PC-9 (cell line): Measurements from ENCODE around the gene HMGXB4. TPM values are rescaled to one million over a fixed set of nuclear protein-coding genes. Genes with fewer than 3 reads are reported as not detected.

ENCODE experiments used
- BruUV-seq: library from RNA; stranded (reverse); fragments of 400-500 nt; replicated peaks from 2 replicates; lab custom pipeline; 2021; lab: Mats Ljungman, UMichigan
- CTCF ChIA-PET: fragments of 300-600 bp; sonication (Branson Sonifier 250); formaldehyde crosslinking; loops from one replicate; lab custom pipeline; 2022; ENCODE audit warnings: antibody characterized with exemption; lab: Charles Lee
- POLR2A ChIA-PET: fragments of 300-600 bp; sonication (Branson Sonifier 250); formaldehyde crosslinking; loops from one replicate; lab custom pipeline; 2022; ENCODE audit warnings: antibody characterized with exemption; ENCODE audit not compliant: unreplicated experiment; lab: Charles Lee
- DNase-seq, 2 experiments: peaks; one replicate each; pipeline versions ENCODE4 v3.0.0 to v3.0.0-alpha.2; 2015 to 2022; ENCODE audit warnings: mixed read lengths in 1 of 2
- H2AFZ ChIP-seq: fragments of 200-600 bp; sonication (generic); 2 replicates; pipeline ENCODE4 v1.8.1; 2017; ENCODE audit warnings: antibody characterized with exemption
- H3F3A ChIP-seq: fragments of 200-600 bp; sonication (generic); 2 replicates; pipeline ENCODE4 v1.8.1; 2017; ENCODE audit warnings: antibody characterized with exemption, mild to moderate bottlenecking, low read depth; ENCODE audit not compliant: insufficient read depth
- H3K27ac ChIP-seq: fragments of 200-600 bp; sonication (generic); 2 replicates; pipeline ENCODE4 v1.6.1; 2016; ENCODE audit warnings: mixed run types
- H3K27me3 ChIP-seq: fragments of 200-600 bp; sonication (generic); 2 replicates; pipeline ENCODE4 v1.6.1; 2016; ENCODE audit warnings: low read depth, mixed run types; ENCODE audit not compliant: insufficient read depth
- H3K36me3 ChIP-seq: fragments of 200-600 bp; sonication (generic); 2 replicates; pipeline ENCODE4 v1.6.1; 2016; ENCODE audit warnings: low read depth, mixed run types
- H3K4me1 ChIP-seq: fragments of 200-600 bp; sonication (generic); replicated peaks from 2 replicates; pipeline ENCODE4 v1.6.1; 2016; ENCODE audit warnings: mixed run types; ENCODE audit not compliant: insufficient read depth
- H3K4me2 ChIP-seq: fragments of 200-600 bp; sonication (generic); 2 replicates; pipeline ENCODE4 v1.6.1; 2017; ENCODE audit warnings: mixed run types
- H3K4me3 ChIP-seq: fragments of 200-600 bp; sonication (generic); 2 replicates; pipeline ENCODE4 v1.6.1; 2016; ENCODE audit warnings: mixed run types
- H3K79me2 ChIP-seq: fragments of 200-600 bp; sonication (generic); 2 replicates; pipeline ENCODE4 v1.6.1; 2017; ENCODE audit warnings: low read depth, mixed run types
- H3K9me2 ChIP-seq: fragments of 200-600 bp; sonication (generic); 2 replicates; pipeline ENCODE4 v1.8.1; 2017; ENCODE audit warnings: mild to moderate bottlenecking; ENCODE audit not compliant: insufficient read depth
- H3K9me3 ChIP-seq: fragments of 200-600 bp; sonication (generic); 2 replicates; pipeline ENCODE4 v1.8.1; 2016; ENCODE audit warnings: low read depth; ENCODE audit not compliant: insufficient read depth
- H4K20me1 ChIP-seq: fragments of 200-600 bp; sonication (generic); 2 replicates; pipeline ENCODE4 v1.8.1; 2017; ENCODE audit not compliant: insufficient read depth
- EZH2 ChIP-seq: fragments of 200-600 bp; sonication (generic); IDR thresholded peaks from 2 replicates; pipeline ENCODE4 v1.8.0; 2017; ENCODE audit warnings: antibody characterized with exemption, low read depth
- intact Hi-C: fragments of 100-400 bp; cut with micrococcal nuclease; formaldehyde crosslinking; loops from one replicate; pipeline ENCODE4 v1.10.0; 2022; ENCODE audit not compliant: unreplicated experiment
- total RNA-seq: library from RNA; stranded (reverse); gene quantifications from 2 replicates; pipeline ENCODE4 v1.2.3, GENCODE V29; 2021
- TF ChIP-seq, protein P1 (sequence below): fragments of 200-600 bp; sonication (generic); conservative IDR thresholded peaks from 2 replicates; pipeline ENCODE4 v1.6.1; 2017; ENCODE audit warnings: mixed run types, antibody characterized with exemption, mild to moderate bottlenecking, moderate library complexity

HMGXB4 gene
- total RNA-seq, 1 experiment from 2014 or later, result 29.2 TPM

DNA sequence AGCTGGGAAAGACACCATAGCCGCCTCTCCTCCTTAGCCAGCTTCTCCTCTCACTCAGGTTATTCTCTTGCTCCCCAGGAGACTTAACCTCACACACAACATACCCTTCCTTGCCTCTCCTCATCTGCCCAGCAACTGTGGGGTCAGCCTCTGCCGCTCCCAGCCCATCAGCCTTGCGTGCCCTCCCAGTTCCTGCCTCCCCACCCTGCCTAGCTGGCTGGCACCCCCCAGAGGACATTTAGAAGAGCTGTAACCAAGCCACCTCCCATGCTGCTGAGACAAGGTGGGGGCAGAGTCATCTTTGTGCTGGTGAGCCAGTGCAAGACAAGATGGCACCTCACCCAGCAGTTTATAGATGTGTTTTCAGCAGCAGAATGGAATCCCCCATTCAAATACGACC lies 80.6 kb downstream of the HMGXB4 start:
- intact Hi-C loops, result no loop called here
- no peak overlapping the region for H3K27ac ChIP-seq
- H3K9me2 ChIP-seq, result no peaks in the 10 kb centered on the region
- peaks cover 14% of the 10 kb centered on the region for H3K36me3 ChIP-seq
- no peaks in the 10 kb centered on the region; the same call in 1 of the 2 replicates for H4K20me1 ChIP-seq
- TF ChIP-seq, protein P1, sequence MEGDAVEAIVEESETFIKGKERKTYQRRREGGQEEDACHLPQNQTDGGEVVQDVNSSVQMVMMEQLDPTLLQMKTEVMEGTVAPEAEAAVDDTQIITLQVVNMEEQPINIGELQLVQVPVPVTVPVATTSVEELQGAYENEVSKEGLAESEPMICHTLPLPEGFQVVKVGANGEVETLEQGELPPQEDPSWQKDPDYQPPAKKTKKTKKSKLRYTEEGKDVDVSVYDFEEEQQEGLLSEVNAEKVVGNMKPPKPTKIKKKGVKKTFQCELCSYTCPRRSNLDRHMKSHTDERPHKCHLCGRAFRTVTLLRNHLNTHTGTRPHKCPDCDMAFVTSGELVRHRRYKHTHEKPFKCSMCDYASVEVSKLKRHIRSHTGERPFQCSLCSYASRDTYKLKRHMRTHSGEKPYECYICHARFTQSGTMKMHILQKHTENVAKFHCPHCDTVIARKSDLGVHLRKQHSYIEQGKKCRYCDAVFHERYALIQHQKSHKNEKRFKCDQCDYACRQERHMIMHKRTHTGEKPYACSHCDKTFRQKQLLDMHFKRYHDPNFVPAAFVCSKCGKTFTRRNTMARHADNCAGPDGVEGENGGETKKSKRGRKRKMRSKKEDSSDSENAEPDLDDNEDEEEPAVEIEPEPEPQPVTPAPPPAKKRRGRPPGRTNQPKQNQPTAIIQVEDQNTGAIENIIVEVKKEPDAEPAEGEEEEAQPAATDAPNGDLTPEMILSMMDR, result no peak
- TF ChIP-seq EZH2, result no peak
- no peak for DNase-seq
- H3K79me2 ChIP-seq, result no peaks in the 10 kb centered on the region
- no peak overlapping the region for H3K4me2 ChIP-seq
- ChIA-PET CTCF (interaction anchor here (0.6 to 1.2 kb wide), 4 partner anchors 13 to 294 kb away, joined by 3 to 4 read pairs (median 4); partner anchors contain the start of gene TOM1), POLR2A (no interaction called here)
- H3K4me3 ChIP-seq, result no peak overlapping the region
- H2AFZ ChIP-seq, result no peak overlapping the region
- 0 out of 2 replicates have a peak, but pooled peaks cover 4% of the 10 kb centered on the region for H3K4me1 ChIP-seq
- no peaks in the 10 kb centered on the region; the same call in 1 of the 2 replicates for H3K9me3 ChIP-seq
- H3K27me3 ChIP-seq, result no peaks in the 10 kb centered on the region
- BruUV-seq, result no TSS peak
- H3F3A ChIP-seq, result peaks cover 9% of the 10 kb centered on the region; the same call in 1 of the 2 replicates

DNA sequence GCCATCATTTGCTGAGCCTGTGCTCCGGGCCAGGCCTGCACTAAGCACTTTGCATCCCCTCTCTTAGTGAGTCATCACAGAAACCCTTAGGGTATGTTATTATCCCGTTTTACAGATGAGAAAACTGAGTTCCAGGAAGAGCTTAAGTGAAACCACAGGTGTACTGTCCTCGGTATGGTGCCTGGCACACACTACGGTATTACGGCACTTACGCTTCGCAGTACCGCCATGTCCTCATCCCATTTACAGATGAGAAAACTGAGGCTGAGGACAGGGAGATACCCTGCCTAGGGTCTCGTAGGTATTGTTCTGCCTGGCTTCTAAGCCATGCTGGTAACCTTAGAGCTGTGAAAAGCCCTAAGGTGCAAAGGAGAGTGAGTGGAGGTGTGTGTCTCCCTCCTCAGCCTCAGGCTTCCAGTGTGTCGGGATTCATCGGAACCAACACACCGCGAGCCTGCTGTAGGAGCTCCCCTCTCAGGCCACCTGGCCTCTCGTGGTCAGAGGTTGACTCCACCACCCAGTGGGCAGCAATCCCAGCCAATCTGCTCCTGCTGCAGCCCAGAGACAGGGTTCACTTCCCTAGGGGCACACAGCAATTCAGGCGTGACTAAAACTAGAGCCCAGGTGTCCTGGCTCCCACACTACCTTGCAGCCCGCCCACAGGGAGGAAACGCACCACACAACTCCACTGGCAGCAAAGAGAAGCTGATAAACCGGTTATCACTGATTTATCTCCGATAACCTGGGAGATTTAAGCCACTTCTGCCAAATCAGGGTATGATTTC lies 84.0 kb downstream of the HMGXB4 start:
- no peaks in the 10 kb centered on the region for H3K4me1 ChIP-seq
- POLR2A ChIA-PET, result interaction anchor here (0.6 kb wide), 1 partner anchor 89 kb away, joined by 3 read pairs; no protein-coding TSS in a partner anchor
- no peak overlapping the region for H3K4me2 ChIP-seq
- H3K36me3 ChIP-seq, result peaks cover 11% of the 10 kb centered on the region
- no peaks in the 10 kb centered on the region for H3K79me2 ChIP-seq
- H3K4me3 ChIP-seq, result no peak overlapping the region
- H4K20me1 ChIP-seq, result no peaks in the 10 kb centered on the region
- no peaks in the 10 kb centered on the region; the same call in 1 of the 2 replicates for H3K9me3 ChIP-seq
- no peaks in the 10 kb centered on the region for H3K27me3 ChIP-seq
- no peak for TF ChIP-seq EZH2
- TF ChIP-seq, protein P1, result no peak
- CTCF ChIA-PET, result no interaction called here
- peaks cover 9% of the 10 kb centered on the region; the same call in 1 of the 2 replicates for H3F3A ChIP-seq
- no TSS peak for BruUV-seq
- intact Hi-C loops, result no loop called here
- no peak overlapping the region for H3K27ac ChIP-seq
- H3K9me2 ChIP-seq, result no peaks in the 10 kb centered on the region
- H2AFZ ChIP-seq, result no peak overlapping the region
- no peak for DNase-seq

DNA sequence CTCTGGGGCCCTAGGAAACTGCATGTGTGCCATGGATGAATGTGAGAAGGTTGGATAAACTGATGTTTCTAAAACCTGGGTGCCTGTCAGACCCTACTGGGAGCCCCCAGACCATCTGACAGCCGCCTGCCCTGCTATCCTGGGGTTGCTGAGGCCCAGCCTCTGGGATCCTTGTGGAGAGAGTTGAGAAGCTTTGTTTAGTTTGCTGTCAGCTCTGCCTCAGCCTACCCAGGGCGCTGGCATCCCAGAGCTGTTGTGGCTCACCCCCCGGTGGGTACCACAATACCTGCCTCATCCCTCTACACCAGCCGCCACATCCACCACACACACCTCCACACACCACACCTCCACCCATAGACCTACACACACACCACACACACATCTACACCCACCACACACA lies 85.1 kb downstream of the HMGXB4 start:
- H3K27ac ChIP-seq, result no peak overlapping the region
- POLR2A ChIA-PET, result no interaction called here

More for the DNA sequence above, 85.1 kb downstream of the HMGXB4 start:
- H3K79me2 ChIP-seq, result no peaks in the 10 kb centered on the region
- H3K36me3 ChIP-seq, result peaks cover 11% of the 10 kb centered on the region
- intact Hi-C loops, result no loop called here
- H4K20me1 ChIP-seq, result no peaks in the 10 kb centered on the region
- H3K9me2 ChIP-seq, result no peaks in the 10 kb centered on the region
- H3K4me3 ChIP-seq, result no peak overlapping the region
- no peaks in the 10 kb centered on the region for H3K4me1 ChIP-seq
- no peaks in the 10 kb centered on the region; the same call in 1 of the 2 replicates for H3K9me3 ChIP-seq
- CTCF ChIA-PET, result no interaction called here
- H2AFZ ChIP-seq, result no peak overlapping the region
- TF ChIP-seq EZH2, result no peak
- TF ChIP-seq, protein P1, result no peak
- DNase-seq, result no peak
- H3K4me2 ChIP-seq, result no peak overlapping the region
- BruUV-seq, result no TSS peak
- H3K27me3 ChIP-seq, result no peaks in the 10 kb centered on the region
- H3F3A ChIP-seq, result peaks cover 9% of the 10 kb centered on the region; the same call in 1 of the 2 replicates
